Activated CD8-positive, alpha-beta memory T cell treated with anti-CD3 and anti-CD28 coated beads for 4 hours (primary cell): Measurements from ENCODE around the gene KCTD13.
"Not testable (repeated sequence)": the region's sequence is repeated elsewhere in the genome, so short reads cannot be mapped to it uniquely, and the experiment has no call there.

ENCODE experiments used
- DNase-seq, 2 donors: peaks; one replicate each; pipeline ENCODE4 v3.0.0-alpha.2; 2020; ENCODE audit warnings: low read depth in 2 of 2

KCTD13 gene

DNA sequence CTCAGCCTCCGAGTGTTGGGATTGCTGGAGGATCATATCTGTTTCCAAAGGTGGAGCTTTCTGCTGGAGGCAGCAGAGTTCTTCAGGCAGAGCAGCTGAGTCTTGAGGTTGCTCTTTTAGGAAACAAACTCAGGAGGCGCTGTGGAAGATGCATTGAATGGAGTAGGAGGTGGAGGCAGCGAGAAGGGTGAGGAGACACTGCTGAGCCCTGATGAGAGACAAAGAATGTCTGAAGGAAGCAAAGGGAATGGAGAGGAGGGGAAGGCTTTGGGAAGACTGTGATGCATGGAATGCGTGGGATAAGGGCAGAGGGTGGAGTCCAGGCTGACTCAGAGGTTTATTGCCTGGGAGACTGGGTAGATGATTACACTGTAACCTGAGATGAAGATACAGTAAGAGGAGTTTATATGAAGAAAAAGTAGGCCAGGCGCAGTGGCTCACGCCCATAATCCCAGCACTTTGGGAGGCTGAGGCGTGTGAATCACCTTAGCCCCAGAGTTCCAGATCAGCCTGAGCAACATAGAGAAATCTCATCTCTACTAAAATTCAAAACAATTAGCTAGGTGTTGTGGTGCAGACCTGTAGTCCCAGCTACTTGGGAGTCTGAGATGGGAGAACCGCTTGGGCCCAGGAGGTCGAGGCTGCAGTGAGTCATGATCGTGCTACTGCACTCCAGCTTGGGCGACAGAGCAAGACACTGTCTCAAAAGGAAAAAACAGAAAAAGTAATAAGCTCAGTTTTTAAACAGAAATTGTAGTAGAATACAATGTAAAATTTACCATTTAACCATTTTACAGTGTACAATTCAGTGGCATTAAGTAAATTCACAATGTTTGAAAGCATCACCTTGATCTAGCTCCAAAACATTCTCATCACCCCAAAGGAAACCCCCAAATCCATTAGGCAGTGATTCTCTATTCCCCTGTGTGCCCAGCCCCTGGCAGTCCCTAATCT lies 18.1 kb upstream of the KCTD13 start:
- DNase-seq, result no peak

DNA sequence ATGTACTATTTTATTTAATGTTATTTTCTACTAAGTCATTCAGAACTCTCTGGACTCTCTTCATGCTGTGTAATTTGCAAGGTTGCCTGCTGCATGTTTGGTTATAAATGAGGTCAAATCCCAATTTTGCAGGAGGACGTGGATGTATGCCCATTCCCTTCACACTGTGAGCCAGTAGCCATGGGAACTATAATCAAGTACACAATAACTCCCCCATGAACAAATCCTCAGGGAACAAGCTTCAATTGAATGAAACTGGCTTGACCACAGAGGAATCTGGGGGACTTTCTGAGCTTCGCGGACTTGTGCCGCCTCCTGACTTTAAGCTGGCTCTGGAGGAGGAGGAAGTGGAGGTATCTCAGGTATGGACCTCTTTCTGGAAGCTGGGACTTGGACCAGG lies 14.6 kb upstream of the KCTD13 start:
- no peak for DNase-seq

DNA sequence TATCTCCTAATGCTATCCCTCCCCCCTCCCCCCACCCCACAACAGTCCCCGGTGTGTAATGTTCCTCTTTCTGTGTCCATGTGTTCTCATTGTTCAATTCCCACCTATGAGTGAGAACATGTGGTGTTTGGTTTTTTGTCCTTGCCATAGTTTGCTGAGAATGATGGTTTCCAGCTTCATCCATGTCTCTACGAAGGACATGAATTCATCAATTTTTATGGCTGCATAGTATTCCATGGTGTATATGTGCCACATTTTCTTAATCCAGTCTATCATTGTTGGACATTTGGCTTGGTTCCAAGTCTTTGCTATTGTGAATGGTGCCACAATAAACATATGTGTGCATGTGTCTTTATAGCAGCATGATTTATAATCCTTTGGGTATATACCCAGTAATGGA lies 5.7 kb upstream of the KCTD13 start:
- not testable (repeated sequence) for DNase-seq

DNA sequence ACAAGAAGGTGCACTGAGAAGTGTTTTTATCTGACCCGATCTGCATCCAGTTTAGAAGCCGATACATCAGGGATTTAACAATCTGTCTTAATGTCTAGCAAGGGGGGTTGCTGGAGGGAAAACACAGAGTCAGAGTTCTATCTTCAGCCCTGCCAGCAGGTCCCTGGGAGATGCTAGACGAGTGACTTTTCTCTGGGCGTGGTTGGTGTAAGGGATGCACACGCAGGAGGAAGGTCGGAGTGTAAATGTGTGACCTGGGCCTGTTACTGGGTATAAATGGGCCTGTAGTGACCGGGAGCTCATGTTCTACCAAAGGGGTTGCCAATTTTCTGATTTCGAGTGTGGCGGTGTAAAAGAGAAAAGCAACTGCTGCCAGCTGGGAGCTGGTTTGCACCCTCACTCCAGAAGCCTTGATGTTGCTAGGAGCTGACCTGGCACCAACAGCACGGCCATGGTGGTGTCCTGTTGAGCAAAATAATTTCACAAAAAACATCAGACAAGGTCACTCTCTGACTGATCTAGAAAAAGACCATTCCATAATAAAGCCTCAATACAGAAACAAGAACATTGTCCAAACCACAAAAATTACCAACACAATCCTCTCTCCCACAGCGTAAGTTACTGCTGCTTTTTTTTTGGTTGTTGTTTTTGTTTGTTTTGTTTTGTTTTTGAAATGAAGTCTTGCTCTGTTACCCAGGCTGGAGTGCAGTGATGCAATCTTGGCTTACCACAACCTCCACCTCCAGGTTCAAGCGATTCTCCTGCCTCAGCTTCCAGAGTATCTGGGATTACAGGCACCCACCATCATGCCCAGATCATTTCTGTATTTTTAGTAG lies 1.3 kb upstream of the KCTD13 start:
- DNase-seq, result no peak

DNA sequence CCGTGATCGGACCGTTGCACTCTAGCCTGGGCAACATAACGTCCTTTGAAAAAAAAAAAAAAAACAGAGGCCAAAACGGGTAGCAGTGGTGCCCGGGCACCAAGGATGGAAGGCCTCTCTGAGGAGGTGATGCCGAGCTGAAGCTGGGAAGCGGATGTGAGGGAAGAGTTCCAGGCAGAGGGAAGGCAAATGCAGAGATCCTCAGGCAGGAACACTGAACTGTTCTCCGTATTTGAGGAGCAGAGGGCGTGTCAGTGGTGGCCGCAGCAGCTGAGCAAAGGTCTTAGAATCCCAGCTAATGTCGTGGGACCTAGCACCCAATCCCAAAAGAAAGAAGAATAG lies 656 bp upstream of the KCTD13 start:
- no peak for DNase-seq

DNA sequence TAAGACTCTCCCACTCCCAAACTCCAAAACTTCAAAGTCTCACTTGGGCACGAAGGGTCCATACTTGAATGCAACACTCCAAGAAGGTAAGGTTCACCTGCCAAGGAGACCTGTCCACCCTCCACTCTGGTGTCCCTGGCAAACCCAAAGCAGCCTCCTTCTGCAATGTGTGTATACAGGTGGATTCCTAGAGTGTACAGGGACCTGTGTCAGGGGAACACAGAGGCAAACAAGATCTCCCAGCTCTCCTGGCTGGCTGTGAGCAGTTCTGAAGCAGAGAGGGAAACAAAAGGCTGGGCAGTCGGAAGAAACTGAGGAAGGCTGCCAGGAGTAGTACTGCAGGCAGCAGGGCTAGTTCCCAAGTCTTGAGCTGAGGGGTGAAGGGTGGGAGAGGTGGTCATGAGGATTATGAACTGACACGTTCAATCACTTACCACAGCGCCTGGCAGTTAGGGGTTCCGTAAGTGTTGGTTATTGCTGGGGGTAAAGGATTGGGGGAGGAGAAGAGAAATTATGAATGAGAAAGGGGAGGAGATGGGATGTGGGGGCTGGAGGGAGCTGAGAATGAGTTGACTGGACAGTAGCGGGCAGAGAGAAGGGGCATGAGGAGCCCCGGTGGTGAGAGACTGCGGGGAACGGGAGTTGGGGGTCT lies 795 bp downstream of the KCTD13 start:
- DNase-seq, result no peak

DNA sequence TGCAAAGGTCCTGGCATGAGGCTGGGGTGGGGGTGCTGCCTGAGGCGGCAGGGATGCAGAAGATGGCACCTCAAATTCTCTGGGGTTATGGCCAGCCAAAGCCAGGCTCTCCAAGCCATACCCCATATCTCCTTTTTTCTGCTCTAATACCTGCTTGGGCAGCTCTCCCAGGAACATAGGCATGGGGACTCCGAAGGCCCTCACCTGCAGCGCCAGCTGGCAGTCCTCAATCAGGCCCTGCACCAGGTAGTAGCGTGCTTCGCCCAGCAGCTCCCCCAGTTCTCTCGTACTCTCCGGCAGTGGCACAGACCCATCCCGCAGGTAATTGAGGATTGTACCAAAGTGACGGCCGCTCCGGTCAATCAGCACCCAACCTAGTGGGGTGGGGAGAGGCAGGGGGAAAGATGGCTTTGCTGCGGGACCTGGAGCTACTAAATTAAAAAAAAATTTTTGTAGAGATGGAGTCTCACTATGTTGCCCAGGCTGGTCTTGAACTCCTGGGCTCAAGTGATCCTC lies 3.0 kb downstream of the KCTD13 start:
- DNase-seq, result no peak

DNA sequence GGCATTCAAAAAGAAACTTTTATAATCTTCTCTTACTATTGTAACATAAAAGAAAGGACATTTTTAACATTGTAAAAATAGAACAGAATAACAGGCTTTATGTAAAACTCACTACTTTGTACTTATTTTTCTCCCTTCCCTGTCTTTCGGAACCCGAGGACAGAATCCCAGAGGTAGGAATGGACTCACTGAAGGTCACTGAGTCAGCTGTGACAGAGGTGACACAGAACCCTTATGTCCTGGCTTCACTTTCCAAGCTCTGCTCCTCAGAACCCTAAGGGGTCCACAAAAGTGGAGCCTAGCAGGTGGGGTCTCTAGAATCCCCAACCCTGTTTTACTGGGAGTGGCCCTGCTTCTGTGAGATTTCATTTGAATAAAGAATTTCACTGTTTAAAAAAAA lies 3.7 kb downstream of the KCTD13 start:
- no peak for DNase-seq

DNA sequence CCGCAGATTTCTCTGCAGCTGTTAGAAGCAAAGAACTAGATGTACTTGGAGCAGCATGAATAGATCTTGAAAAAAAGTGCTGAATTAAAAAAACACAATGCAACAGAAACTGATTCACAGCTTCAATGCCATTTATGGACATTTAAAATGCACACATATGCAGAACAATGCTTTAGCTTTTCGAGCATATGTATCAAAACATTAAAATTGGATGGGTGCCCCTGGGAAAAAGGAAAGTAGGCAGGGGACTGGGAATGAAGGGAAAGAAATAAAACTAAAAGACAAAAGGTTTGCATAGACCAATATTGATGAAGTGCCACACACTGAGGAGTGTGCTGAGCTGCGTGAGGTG lies 5.0 kb downstream of the KCTD13 start:
- no peak for DNase-seq

DNA sequence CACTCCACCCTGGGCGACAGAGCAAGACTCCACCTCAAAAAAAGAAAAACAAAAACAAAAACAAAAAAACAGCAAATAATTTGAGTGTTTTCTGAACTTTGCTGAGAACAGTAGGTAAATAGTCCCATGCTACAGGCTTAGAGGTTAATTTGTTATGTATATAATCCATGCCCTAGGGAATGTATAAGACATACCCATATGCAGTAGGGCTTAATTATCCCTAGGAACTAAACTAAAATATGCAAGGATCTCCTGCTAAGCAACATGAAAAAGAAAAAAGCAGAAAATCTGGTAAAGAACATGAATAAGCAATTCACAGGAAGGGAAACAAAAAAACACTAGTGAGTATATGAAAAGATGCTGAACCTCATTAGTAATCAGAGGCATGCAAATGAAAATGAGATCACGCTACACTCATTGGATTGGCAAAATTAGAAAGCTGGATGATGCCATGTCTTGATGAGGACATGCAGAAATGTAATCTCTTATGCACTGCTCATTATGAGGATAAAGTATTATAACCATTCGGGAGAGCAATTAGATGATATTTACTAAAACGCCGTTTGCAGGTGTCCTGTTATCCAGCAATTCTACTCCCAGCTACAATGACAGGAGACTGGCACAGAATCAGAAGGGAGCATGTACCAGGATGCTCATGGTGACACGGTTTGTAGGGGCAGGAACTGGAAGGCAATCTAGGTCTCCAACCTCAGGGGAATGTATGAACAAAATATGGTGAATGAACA lies 5.6 kb downstream of the KCTD13 start:
- DNase-seq, result no peak

DNA sequence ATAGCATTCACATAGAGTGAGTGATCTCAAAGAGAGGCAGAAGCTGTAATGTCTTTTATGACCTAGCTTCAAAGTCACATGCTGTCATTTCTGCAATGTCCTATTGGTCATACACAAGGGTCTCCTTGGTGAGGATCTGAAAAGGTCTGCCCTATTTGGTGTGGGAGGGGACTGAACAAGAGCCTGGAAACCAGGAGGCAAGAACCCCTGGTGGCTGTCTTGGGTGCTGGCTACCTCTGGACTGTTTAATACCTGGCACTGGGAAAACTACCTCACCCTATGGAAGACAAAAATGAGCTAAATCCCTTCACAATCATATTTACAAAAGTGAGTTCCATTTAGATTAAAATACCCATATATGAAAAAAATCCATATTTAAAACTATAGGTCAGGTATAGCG lies 9.0 kb downstream of the KCTD13 start:
- no peak for DNase-seq

DNA sequence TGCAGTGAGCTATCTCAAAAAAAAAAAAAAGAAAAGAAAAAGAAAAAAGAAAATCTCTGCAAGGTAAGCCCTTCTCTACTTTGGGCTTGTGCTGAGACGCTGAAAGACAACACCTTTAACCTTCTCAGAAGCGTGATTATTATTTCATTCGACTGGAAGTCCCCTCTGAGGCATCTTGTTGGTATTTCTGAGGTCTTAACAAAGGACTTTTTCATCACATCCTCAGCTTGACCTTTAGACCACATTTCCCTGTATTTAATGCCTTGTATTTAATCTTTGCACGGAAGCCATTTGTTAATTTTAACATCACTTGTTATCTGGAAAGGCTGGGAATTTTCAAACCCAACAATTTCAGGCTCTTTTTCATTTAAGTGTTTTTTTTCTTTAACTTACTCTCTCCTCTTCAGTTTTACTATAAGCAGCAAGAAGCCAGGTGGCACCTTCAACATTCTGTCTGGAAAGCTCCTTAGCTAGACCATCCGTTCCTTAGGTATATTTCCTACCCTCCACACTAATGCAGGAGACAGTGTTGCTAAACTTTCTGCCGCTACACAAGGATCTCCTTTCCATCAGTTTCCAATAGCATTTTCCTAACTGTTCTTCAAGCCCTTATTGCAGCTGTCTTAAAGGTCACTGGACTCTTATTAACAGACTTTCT lies 10.3 kb downstream of the KCTD13 start:
- DNase-seq, result no peak

DNA sequence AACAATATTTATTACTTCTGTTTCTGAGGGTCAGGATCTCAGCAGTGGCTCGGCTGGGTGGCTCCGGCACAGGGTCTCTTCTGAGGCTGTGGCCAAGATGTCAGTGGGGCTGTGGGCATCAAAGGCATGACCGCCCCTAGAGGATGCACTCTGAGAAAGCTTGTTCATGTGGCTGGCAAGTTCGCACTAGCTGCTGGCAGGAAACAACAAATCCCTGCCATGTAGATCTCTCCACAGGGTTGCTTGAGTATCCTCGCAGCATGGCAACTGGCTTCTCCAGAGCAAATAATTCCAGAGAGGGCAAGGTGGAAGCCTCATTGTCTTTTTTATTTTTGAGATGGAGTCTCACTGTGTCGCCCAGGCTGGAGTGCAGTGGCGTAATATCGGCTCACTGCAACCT lies 12.5 kb downstream of the KCTD13 start:
- DNase-seq, result no peak

DNA sequence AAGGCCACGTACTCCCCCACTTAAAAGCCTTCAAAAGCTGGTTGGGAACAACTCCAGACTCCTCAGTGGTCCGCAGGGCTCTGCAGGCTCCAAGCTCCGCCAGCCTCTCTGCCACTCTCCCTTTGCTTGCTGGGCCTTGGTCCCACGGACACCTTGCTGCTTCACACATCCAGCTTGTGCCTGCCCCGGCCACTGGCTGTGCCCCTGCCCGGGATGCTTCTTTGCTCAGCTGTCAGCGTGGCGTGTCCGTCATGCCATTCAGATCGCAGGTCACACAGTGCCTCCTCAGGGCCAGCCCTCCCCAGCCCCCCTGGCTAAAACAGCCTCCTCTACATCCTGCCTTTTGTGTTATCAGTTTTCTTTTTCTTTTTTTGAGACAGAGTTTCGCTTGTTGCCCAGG lies 13.9 kb downstream of the KCTD13 start:
- DNase-seq, result no peak

DNA sequence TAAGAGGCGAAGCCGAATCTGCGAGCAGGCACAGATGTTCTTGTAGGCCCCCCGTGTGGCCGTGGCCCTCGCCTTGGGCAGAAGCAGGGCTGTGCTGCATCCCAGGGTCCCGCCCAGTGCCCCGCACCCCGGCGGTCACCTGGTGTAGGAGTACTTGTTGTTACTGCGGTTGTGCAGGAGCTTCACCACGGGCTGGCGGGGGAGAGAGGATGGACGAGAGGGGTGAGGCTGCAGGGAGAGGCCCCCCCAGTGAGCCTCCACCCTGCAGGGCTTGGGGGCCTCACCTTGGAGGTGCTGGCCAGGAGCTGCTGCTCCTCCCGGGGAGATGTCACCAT lies 14.4 kb downstream of the KCTD13 start:
- DNase-seq, result no peak

DNA sequence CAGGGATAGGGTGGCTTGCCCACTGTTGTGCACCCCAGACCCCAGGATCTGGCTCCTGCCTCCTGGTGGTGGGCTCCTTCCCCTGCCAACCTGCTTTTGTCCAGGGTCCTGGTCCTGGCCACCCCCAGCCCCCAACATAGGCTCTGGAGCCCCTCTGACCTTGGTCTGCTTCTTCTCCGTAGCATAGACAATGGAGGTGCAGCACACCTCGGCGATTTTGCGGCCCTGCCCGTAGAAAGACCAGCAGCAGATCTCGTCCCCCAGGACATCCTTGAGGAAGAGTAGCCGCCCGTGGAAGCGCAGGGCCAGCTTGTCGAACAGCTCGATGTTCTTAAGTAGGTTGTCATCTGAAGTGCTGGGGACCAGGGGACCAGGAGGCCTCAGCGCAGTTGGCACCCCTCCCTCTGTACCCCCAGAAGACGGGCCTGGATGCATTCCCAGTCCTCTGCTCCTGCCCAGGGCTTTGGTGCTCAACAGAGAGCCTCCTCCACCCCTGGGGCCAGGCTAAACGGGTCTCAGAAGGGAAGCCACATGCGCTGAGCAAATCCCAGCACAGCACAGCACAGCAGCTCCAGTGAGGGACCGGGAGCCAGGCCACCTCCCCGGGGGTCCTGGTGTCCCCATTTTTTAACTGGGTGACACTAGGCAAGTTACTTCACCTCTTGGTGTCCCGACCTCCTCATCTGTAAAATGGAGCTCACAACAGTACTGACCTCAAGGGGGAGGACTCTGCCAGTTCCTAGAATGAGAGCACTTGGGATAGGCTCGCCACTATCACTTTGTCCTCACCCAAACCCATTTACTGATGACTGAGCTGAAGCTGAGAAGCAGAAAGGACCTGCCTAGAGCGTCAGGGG lies 15.0 kb downstream of the KCTD13 start:
- no peak for DNase-seq

DNA sequence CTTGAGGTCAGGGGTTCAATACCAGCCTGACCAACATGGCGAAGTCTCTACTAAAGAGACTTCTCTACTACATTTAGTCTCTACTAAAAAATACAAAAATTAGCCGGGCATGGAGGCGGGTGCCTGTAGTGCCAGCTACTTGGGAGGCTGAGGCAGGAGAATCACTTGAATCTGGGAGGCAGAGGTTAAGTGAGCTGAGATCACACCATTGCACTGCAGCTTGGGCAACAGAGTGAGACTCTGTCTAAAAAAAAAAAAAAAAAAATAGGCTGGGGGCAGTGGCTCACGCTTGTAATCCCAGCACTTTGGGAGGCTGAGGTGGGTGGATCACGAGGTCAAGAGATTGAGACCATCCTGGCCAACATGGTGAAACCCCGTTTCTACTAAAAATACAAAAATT lies 16.2 kb downstream of the KCTD13 start:
- not testable (repeated sequence) for DNase-seq

DNA sequence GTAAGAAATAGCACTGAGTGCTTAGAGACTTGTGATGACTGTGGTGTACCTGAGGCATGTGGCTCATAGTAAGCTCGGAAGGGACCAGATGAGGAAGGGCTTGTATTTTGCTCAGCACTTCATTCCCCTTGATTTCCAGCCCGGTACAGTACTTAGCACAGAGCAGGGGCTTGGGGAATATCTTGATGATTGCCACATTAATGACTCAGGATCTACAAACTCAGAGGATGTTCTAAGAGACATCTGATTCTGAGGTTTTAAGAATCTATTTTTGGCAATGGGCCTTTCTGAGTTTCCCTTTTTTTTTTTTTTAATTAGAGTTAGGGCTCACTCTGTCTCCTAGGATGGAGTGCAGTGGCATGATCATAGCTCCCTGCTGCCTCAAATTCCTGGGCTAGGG lies 16.6 kb downstream of the KCTD13 start:
- no peak for DNase-seq

DNA sequence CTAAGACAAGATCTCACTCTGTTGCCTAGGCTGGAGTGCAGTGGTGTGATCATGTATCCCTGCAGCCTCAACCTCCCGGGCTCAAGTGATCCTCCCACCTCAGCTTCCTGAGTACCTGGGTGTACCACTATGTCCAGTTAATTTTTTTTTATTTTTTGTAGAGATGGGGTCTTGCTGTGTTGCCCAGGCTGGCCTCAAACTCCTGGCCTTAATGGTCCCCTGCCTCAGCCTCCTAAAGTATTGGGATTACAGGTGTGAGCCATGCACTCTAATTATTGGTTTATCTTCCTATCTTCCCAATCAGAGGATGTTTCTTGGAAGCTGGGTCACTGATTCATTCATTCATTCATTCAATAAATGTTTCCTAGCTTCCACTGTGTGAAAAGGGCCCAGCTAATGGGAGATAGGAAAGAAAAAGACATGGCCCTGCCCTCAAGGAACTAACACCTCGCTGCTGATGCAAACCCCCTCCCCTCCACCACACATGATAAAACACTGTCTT lies 17.3 kb downstream of the KCTD13 start:
- DNase-seq, result no peak

DNA sequence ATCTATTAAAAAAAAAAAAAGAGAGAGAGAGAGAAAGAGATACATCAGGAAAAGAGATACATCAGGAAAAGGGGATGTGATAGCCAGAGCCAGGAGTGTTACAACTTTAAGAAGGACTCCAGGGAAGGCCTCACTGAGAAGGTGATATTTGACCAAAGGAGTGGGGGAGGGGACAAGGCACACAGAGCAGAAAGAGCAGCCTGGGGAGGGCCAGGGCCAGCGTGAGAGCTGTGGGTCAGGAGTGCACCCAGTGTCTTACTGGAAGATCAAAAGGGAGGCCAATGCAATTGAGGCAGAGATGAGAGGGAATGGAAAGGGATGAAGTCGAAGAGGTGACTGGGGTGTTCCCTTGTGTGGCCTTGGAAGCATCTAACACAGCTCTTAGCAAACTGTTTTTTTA lies 18.1 kb downstream of the KCTD13 start:
- no peak for DNase-seq
